ENCODE measurements around the gene ERBB4.

- TF ChIP-seq POLR2A (IDR thresholded peaks at IDR 0.05) (no peak), CTCF (IDR thresholded peaks at IDR 0.05) (no peak)
These were observed 553.2 kb downstream of the ERBB4 start for GRCh38 chr2:211985393-211985792.

All from Peyer's patch (tissue), 4 donors.